DMS 273 (cell line): ENCODE results near the gene PPTC7.
"Not testable (repeated sequence)": the region's sequence is repeated elsewhere in the genome, so short reads cannot be mapped to it uniquely, and the experiment has no call there.

ENCODE experiments used
- DNase-seq: peaks from one replicate; lab custom pipeline; 2025; ENCODE audit not compliant: unreplicated experiment; lab: John Stamatoyannopoulos, UW

PPTC7 gene

DNA sequence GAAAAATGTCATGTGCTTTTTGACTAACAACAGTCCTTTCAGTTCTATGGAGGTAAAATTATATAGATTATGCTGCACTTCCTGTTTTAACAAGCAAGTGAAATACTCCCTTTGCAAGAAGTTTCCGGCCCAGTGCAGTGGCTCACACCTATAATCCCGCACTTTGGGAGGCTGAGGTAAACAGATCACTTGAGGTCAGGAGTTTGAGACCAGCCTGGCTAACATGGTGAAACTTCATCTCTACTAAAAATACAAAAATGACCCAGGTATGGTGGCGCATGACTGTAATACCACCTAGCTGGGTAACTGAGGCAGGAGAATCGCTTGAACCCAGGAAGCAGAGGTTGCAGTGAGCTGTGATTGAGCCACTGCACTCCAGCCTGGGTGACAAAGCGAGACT, 20.7 kb downstream of the PPTC7 start:
- not testable (repeated sequence) for DNase-seq

GRCh38 chr12:110561471-110562201, 21.5 kb downstream of the PPTC7 start:
- DNase-seq: no peak

DNA sequence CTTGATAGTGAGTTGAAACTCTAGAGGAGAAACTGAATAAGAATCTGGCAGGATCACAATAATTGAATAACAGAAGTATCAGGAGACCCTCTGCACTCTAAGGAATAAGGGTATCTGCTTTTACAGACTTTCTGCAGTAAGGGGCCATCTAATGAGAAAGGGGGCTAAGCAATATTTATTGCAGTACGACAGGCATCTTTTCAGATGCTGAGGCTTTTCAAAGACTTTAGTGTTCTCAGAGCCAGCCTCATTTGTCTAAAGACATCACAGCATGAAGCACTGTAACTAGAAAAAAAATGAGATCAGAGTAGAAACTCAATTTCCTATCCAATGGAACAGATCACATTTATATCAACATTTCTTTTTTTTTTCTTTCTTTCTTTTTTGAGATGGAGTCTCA, 22.2 kb downstream of the PPTC7 start:
- DNase-seq: no peak

- no peak for DNase-seq
These were observed 23.1 kb downstream of the PPTC7 start for GRCh38 chr12:110560048-110560447.

GRCh38 chr12:110558945-110559344, 24.2 kb downstream of the PPTC7 start:
- DNase-seq: not testable (repeated sequence)

DNA sequence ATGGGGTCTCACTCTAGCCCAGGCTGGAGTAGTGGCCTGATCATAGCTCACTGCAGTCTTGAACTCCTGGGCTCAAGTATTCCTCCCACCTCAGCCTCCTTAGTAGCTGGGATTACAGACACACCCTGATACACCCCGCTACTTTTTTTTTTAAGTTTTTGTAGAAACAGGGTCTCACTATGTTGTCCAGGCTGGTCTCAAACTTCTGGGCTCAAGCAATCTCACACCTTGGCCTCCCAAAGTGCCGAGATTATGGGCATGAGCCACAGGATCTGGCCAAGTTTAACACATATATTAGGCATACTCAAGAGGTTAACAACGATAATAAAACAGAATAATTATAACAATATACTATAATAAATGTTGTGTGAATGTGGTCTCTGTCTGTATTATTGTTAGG, 25.8 kb downstream of the PPTC7 start:
- DNase-seq: no peak

- peak; percentile 10 for DNase-seq
These were observed 26.4 kb downstream of the PPTC7 start for GRCh38 chr12:110556705-110557104.

DNA sequence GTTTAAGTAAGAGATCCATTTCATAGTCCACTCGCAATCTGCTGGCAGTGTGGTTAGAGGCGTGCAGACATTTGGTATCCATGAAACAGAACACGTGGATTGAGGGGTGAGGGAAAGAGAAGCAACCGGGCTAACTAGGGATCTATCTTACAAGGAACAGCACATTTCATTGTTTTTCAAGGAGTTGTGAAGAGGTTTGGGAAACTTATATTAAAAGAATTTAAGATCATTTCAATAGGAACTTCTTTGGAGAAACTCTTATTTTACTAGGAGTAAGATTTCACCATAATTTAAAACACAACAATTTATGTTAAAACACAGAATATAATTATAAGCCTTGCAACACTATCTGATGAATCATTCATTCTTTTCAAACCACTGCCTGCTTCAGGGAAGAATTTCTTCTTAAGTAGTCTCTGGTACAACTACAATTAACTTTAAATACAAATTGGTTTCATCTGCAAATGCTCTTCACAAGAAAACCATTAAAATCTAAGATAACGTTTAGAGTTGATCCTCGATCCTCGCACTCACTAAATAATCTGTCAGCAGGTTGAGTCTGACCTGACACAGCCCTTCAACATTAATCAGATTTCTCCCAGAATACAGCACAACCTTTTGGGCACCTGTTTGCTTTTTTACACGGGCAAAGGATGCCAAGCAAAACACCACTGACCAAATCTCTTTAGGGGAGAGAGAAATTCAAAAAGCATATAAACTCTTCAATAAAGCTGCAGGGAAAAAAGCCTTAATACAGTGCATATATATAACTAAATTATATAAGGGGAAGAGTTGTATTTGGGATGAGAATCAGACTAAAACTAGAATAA, 27.3 kb downstream of the PPTC7 start:
- peak; percentile 30 for DNase-seq

- DNase-seq: no peak
These were observed 28.9 kb downstream of the PPTC7 start for GRCh38 chr12:110554184-110554583.

DNA sequence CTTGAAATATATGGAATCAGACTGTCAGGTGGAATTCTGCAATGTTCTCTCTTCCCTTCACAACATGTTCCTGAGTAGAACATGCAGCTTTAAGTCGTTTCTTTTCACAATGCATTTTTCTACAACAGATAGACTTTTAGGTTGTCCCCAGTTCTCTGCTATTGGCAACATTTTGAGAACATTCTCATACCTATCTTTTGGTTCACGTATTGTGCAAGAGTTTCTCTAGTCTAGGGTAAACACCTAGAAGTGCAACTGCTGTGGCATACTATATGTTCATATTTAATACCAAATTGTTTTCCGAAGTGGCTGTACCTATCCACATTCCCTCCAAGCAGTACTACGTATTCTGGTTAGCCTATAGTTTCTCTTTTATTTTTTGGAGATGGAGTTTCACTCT, 32.1 kb downstream of the PPTC7 start:
- DNase-seq: no peak

DNA sequence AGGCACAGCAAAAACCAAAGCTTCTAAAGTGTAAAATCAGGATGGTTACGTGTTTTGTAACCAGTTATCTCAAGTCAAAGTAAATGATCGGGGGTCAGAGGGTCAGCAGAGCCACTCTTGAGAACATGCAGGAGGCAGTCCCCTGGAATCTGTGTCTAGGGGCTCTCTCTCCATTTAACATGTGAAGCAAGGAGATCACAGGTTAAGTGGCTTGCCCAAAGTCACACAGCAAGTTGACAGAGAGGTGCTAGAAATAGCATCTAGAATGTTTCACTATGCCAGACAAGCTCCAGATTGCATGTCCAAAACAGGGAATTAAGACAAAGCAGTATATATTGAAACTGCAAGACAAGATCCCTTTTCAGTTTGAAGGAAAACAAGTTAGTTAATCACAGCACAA, 33.4 kb downstream of the PPTC7 start:
- DNase-seq: no peak

GRCh38 chr12:110548678-110549077, 34.4 kb downstream of the PPTC7 start:
- no peak for DNase-seq

DNA sequence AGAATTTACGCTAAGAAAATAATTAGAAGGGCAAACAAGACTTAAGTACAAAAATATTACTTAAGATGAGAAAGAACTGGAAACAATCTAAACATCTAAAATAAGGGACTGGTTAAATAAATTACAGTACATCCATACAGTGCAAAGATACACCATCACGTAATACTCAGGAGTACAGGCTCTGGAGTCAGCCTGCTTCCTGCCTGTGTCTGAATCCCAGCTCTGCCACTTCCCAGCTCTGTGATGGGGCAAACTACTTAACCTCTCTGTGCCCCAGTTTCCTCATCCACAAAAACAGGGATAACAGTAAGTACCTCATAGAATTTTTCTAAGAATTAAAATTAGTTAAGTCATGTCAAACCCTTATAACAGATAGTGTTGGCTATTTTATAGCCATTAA, 36.0 kb downstream of the PPTC7 start:
- no peak for DNase-seq

DNA sequence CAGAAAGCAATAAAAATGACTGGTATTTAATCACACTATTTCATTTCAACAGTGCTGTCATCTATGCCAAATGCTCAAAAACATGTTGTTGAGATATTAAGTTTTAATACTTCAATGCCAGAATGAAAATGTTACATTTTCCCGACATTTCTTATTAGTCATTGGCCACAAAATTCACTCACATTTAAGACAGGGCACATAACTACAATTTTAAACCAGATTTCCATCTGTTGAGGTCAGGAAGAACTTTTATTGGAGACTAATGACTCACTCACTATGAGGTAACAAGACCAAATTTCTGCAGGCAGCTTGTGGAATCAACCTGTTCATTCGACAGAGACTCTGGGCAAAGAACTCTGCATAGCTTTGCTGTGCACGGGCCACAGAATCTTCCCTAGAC, 36.8 kb downstream of the PPTC7 start:
- peak; percentile 48 for DNase-seq

- DNase-seq: no peak
These were observed 37.3 kb downstream of the PPTC7 start for GRCh38 chr12:110545812-110546211.

GRCh38 chr12:110545259-110545658, 37.9 kb downstream of the PPTC7 start:
- DNase-seq: not testable (repeated sequence)

- no peak for DNase-seq
These were observed 39.2 kb downstream of the PPTC7 start for GRCh38 chr12:110543965-110544364.

- peak; percentile 96 for DNase-seq
These were observed 39.7 kb downstream of the PPTC7 start for GRCh38 chr12:110543252-110543959.

- DNase-seq: no peak
These were observed 43.1 kb downstream of the PPTC7 start for GRCh38 chr12:110540048-110540447.

GRCh38 chr12:110538869-110539622, 44.1 kb downstream of the PPTC7 start:
- no peak for DNase-seq
